Measurements from ENCODE around the gene ROR1. TPM values are rescaled to one million over a fixed set of nuclear protein-coding genes. Genes with fewer than 3 reads are reported as not detected.

ROR1 gene
- total and polyA plus RNA-seq, 2 of the 4 experiments (the other 2 are of a cell fraction), result 4.4 to 10.0 TPM

- BruUV-seq (replicated peaks), result no TSS peak
- Histone ChIP-seq H3K4me1 (ENCODE audit: control insufficient read depth, insufficient read depth, low read length) (peaks cover 1% of the 10 kb centered on the region; the same call in 1 of the 2 replicates), H2AK9ac (replicated peaks; ENCODE audit: low read depth, low read length, poor library complexity) (no peak overlapping the region), H4K5ac (ENCODE audit: low read depth, low read length) (no peak overlapping the region), H4K8ac (ENCODE audit: low read depth in 2 of 2, low read length in 2 of 2) (no peak overlapping the region), H2BK5ac (ENCODE audit: low read depth, low read length, poor library complexity, severe bottlenecking) (no peak overlapping the region), H3K27ac (ENCODE audit: insufficient read depth, low read length) (no peak overlapping the region), H3K4me3 (ENCODE audit: insufficient read depth, low read depth, low read length) (no peak overlapping the region), H3K9ac (ENCODE audit: low read depth, low read length) (no peak overlapping the region), H3K56ac (ENCODE audit: extremely low read depth, insufficient read depth, low read length) (no peak overlapping the region), H2BK15ac (ENCODE audit: low read depth, low read length) (no peak overlapping the region), H3K18ac (ENCODE audit: low read depth, low read length) (no peak overlapping the region), H3K27me3 (ENCODE audit: control insufficient read depth, insufficient read depth, low read length) (no peaks in the 10 kb centered on the region), H3K9me3 (ENCODE audit: control insufficient read depth, insufficient read depth, low read length) (no peaks in the 10 kb centered on the region), H3K79me1 (ENCODE audit: low read depth in 1 of 2, low read length in 2 of 2) (no peaks in the 10 kb centered on the region), H3K9me1 (ENCODE audit: insufficient read depth, low read length) (no peaks in the 10 kb centered on the region), H4K20me1 (ENCODE audit: insufficient read depth, low read length) (no peaks in the 10 kb centered on the region), H3K14ac (replicated peaks; ENCODE audit: low read depth, low read length) (no peak overlapping the region), H2BK20ac (ENCODE audit: low read depth, low read length) (no peak overlapping the region), H3K4me2 (ENCODE audit: low read depth, low read length) (no peak overlapping the region), H4K91ac (ENCODE audit: insufficient read depth, low read depth, low read length) (no peak overlapping the region), H2BK120ac (ENCODE audit: low read depth, low read length) (no peak overlapping the region), H3K4ac (ENCODE audit: low read depth, low read length) (no peak overlapping the region), H2AFZ (replicated peaks; ENCODE audit: low read length, poor library complexity) (no peak overlapping the region), H2AK5ac (ENCODE audit: low read depth, low read length) (no peak overlapping the region), H3K23ac (ENCODE audit: low read depth, low read length) (no peak overlapping the region), H3K36me3 (ENCODE audit: control insufficient read depth, insufficient read depth, low read length) (no peaks in the 10 kb centered on the region)
- dilution Hi-C loops (cut with HindIII; ENCODE audit: low sequenced_read_pairs, unreplicated experiment) (no loop called here), intact Hi-C loops (cut with micrococcal nuclease) (no loop called here), in situ Hi-C loops (cut with MboI; ENCODE audit: low sequenced_read_pairs) (no loop called here)
- ChIA-PET CTCF (interaction anchor here (0.9 kb wide), 1 partner anchor 74 kb away, joined by 3 read pairs; no protein-coding TSS in a partner anchor), POLR2A (ENCODE audit: unreplicated experiment) (no interaction called here)
- TF ChIP-seq FOS (IDR thresholded peaks at IDR 0.05; ENCODE audit: low read depth, low read length), result no peak
- TF ChIP-seq, protein P1, sequence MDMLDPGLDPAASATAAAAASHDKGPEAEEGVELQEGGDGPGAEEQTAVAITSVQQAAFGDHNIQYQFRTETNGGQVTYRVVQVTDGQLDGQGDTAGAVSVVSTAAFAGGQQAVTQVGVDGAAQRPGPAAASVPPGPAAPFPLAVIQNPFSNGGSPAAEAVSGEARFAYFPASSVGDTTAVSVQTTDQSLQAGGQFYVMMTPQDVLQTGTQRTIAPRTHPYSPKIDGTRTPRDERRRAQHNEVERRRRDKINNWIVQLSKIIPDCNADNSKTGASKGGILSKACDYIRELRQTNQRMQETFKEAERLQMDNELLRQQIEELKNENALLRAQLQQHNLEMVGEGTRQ (IDR thresholded peaks at IDR 0.05; ENCODE audit: low read depth, low read length), result no peak
- TF ChIP-seq, protein P2, sequence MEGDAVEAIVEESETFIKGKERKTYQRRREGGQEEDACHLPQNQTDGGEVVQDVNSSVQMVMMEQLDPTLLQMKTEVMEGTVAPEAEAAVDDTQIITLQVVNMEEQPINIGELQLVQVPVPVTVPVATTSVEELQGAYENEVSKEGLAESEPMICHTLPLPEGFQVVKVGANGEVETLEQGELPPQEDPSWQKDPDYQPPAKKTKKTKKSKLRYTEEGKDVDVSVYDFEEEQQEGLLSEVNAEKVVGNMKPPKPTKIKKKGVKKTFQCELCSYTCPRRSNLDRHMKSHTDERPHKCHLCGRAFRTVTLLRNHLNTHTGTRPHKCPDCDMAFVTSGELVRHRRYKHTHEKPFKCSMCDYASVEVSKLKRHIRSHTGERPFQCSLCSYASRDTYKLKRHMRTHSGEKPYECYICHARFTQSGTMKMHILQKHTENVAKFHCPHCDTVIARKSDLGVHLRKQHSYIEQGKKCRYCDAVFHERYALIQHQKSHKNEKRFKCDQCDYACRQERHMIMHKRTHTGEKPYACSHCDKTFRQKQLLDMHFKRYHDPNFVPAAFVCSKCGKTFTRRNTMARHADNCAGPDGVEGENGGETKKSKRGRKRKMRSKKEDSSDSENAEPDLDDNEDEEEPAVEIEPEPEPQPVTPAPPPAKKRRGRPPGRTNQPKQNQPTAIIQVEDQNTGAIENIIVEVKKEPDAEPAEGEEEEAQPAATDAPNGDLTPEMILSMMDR (conservative IDR thresholded peaks at IDR 0.05; ENCODE audit: low read depth, low read length), result no peak
- no peak for TF ChIP-seq MXI1 (IDR thresholded peaks at IDR 0.05; ENCODE audit: borderline replicate concordance, low read depth, low read length)
- TF ChIP-seq RFX5 (IDR thresholded peaks at IDR 0.05; ENCODE audit: low read depth, low read length), result no peak
- no peak for TF ChIP-seq SMC3 (IDR thresholded peaks at IDR 0.05; ENCODE audit: low read depth, low read length)
- no peak for TF ChIP-seq RAD21 (IDR thresholded peaks at IDR 0.05; ENCODE audit: low read length)
- TF ChIP-seq NFE2L2 (IDR thresholded peaks at IDR 0.05; ENCODE audit: low read depth, low read length), result no peak
- no peak for TF ChIP-seq MAZ (IDR thresholded peaks at IDR 0.05; ENCODE audit: borderline replicate concordance, low read depth, low read length)
- TF ChIP-seq BHLHE40 (IDR thresholded peaks at IDR 0.05; ENCODE audit: low read depth, low read length), result no peak
- TF ChIP-seq POLR2A (IDR thresholded peaks at IDR 0.05; ENCODE audit: low read depth, low read length), result no peak
- no peak for TF ChIP-seq CEBPB (IDR thresholded peaks at IDR 0.05; ENCODE audit: low read depth, low read length)
- no peak for TF ChIP-seq MAFK (IDR thresholded peaks at IDR 0.05; ENCODE audit: low read depth, low read length)
- no peak for TF ChIP-seq CHD1 (IDR thresholded peaks at IDR 0.05; ENCODE audit: low read depth, low read length)
- TF ChIP-seq RCOR1 (IDR thresholded peaks at IDR 0.05; ENCODE audit: insufficient replicate concordance, low read length), result no peak
- TF ChIP-seq, protein P3, sequence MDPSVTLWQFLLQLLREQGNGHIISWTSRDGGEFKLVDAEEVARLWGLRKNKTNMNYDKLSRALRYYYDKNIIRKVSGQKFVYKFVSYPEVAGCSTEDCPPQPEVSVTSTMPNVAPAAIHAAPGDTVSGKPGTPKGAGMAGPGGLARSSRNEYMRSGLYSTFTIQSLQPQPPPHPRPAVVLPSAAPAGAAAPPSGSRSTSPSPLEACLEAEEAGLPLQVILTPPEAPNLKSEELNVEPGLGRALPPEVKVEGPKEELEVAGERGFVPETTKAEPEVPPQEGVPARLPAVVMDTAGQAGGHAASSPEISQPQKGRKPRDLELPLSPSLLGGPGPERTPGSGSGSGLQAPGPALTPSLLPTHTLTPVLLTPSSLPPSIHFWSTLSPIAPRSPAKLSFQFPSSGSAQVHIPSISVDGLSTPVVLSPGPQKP (IDR thresholded peaks at IDR 0.05; ENCODE audit: borderline replicate concordance, low read depth, low read length), result no peak
- no peak for DNase-seq
- ATAC-seq (ENCODE audit: low read depth), result no peak
- WGBS, 2 experiments (ENCODE audit: extremely low coverage in 2 of 2, insufficient read length in 1 of 2), result no CpG with 5 or more reads among the region's 1 CpG
Measured at GRCh38 chr1:63849149-63849548, 75.3 kb downstream of the ROR1 start.
